ENCODE measurements around the gene LUC7L. TPM values are rescaled to one million over a fixed set of nuclear protein-coding genes. Genes with fewer than 3 reads are reported as not detected.
"Not testable (repeated sequence)": the region's sequence is repeated elsewhere in the genome, so short reads cannot be mapped to it uniquely, and the experiment has no call there.

Gene LUC7L
- total RNA-seq, 1 experiment from 2014 or later: 79.3 TPM

GRCh38 chr16:229731-230281 is 557 bp upstream of the LUC7L start:
- Mint-ChIP-seq H3K36me3 (ENCODE audit: insufficient read depth, unreplicated experiment) (peaks cover 58% of the 10 kb centered on the region), H3K9me3 (ENCODE audit: low read depth, unreplicated experiment) (no peaks in the 10 kb centered on the region), H3K27ac (ENCODE audit: unreplicated experiment) (peak overlapping the region; percentile 87), H3K4me1 (ENCODE audit: low read depth, unreplicated experiment) (peaks cover 10% of the 10 kb centered on the region), H3K4me3 (ENCODE audit: low read depth, unreplicated experiment) (peak overlapping the region; percentile 94), H3K27me3 (ENCODE audit: unreplicated experiment) (no peaks in the 10 kb centered on the region)
- intact Hi-C loops (cut with micrococcal nuclease; ENCODE audit: unreplicated experiment): no loop called here
- TF ChIP-seq CTCF (IDR thresholded peaks at IDR 0.05; ENCODE audit: unreplicated experiment): no peak
- no TSS peak for BruUV-seq (replicated peaks)
- peak; percentile 9 for DNase-seq
- CTCF ChIA-PET: interaction anchor here (0.9 to 2.1 kb wide), 4 partner anchors 13 to 152 kb away, joined by 3 to 14 read pairs (median 5); partner anchors contain the start of gene AXIN1

- intact Hi-C loops (cut with micrococcal nuclease; ENCODE audit: unreplicated experiment): no loop called here
- DNase-seq: no peak
- CTCF ChIA-PET: interaction anchor here (0.6 to 2.1 kb wide), 6 partner anchors 11 to 270 kb away, joined by 3 to 14 read pairs (median 5); partner anchors contain the start of gene AXIN1
Observed at GRCh38 chr16:228151-228851, 948 bp downstream of the LUC7L start.

GRCh38 chr16:220021-220420 is 9.2 kb downstream of the LUC7L start:
- no TSS peak for BruUV-seq (replicated peaks)
- TF ChIP-seq CTCF (IDR thresholded peaks at IDR 0.05; ENCODE audit: unreplicated experiment): no peak
- Mint-ChIP-seq H3K4me3 (ENCODE audit: low read depth, unreplicated experiment) (no peak overlapping the region), H3K36me3 (ENCODE audit: insufficient read depth, unreplicated experiment) (peaks cover 88% of the 10 kb centered on the region), H3K4me1 (ENCODE audit: low read depth, unreplicated experiment) (peaks cover 9% of the 10 kb centered on the region), H3K9me3 (ENCODE audit: low read depth, unreplicated experiment) (no peaks in the 10 kb centered on the region), H3K27me3 (ENCODE audit: unreplicated experiment) (no peaks in the 10 kb centered on the region), H3K27ac (ENCODE audit: unreplicated experiment) (no peak overlapping the region)
- DNase-seq: no peak
- CTCF ChIA-PET: no interaction called here
- intact Hi-C loops (cut with micrococcal nuclease; ENCODE audit: unreplicated experiment): no loop called here

More at GRCh38 chr16:228151-228851, 948 bp downstream of the LUC7L start:
- Mint-ChIP-seq H3K36me3 (ENCODE audit: insufficient read depth, unreplicated experiment) (peaks cover 62% of the 10 kb centered on the region), H3K9me3 (ENCODE audit: low read depth, unreplicated experiment) (no peaks in the 10 kb centered on the region), H3K27me3 (ENCODE audit: unreplicated experiment) (no peaks in the 10 kb centered on the region), H3K4me3 (ENCODE audit: low read depth, unreplicated experiment) (peak overlapping the region; percentile 94), H3K27ac (ENCODE audit: unreplicated experiment) (peak overlapping the region; percentile 87), H3K4me1 (ENCODE audit: low read depth, unreplicated experiment) (peaks cover 10% of the 10 kb centered on the region)
- TF ChIP-seq CTCF (IDR thresholded peaks at IDR 0.05; ENCODE audit: unreplicated experiment): no peak
- BruUV-seq (replicated peaks): no TSS peak

GRCh38 chr16:212999-213398 is 16.2 kb downstream of the LUC7L start:
- intact Hi-C loops (cut with micrococcal nuclease; ENCODE audit: unreplicated experiment): no loop called here
- no peak for DNase-seq
- Mint-ChIP-seq H3K27me3 (ENCODE audit: unreplicated experiment) (no peaks in the 10 kb centered on the region), H3K4me1 (ENCODE audit: low read depth, unreplicated experiment) (no peaks in the 10 kb centered on the region), H3K4me3 (ENCODE audit: low read depth, unreplicated experiment) (no peak overlapping the region), H3K27ac (ENCODE audit: unreplicated experiment) (no peak overlapping the region), H3K9me3 (ENCODE audit: low read depth, unreplicated experiment) (no peaks in the 10 kb centered on the region), H3K36me3 (ENCODE audit: insufficient read depth, unreplicated experiment) (peaks cover 46% of the 10 kb centered on the region)
- no peak for TF ChIP-seq CTCF (IDR thresholded peaks at IDR 0.05; ENCODE audit: unreplicated experiment)
- CTCF ChIA-PET: no interaction called here
- no TSS peak for BruUV-seq (replicated peaks)

- CTCF ChIA-PET; H3K9me3 Mint-ChIP-seq (ENCODE audit: low read depth, unreplicated experiment); H3K4me3 Mint-ChIP-seq (ENCODE audit: low read depth, unreplicated experiment); H3K27ac Mint-ChIP-seq (ENCODE audit: unreplicated experiment); H3K4me1 Mint-ChIP-seq (ENCODE audit: low read depth, unreplicated experiment); H3K27me3 Mint-ChIP-seq (ENCODE audit: unreplicated experiment); DNase-seq; intact Hi-C loops (cut with micrococcal nuclease; ENCODE audit: unreplicated experiment); BruUV-seq (replicated peaks): not testable (repeated sequence)
- peaks cover 48% of the 10 kb centered on the region for H3K36me3 Mint-ChIP-seq (ENCODE audit: insufficient read depth, unreplicated experiment)
Observed at GRCh38 chr16:211631-212180, 17.5 kb downstream of the LUC7L start.

GRCh38 chr16:209359-209758 is 19.9 kb downstream of the LUC7L start:
- peaks cover 49% of the 10 kb centered on the region for H3K36me3 Mint-ChIP-seq (ENCODE audit: insufficient read depth, unreplicated experiment)
- H3K9me3 Mint-ChIP-seq (ENCODE audit: low read depth, unreplicated experiment); H3K4me1 Mint-ChIP-seq (ENCODE audit: low read depth, unreplicated experiment); H3K27me3 Mint-ChIP-seq (ENCODE audit: unreplicated experiment); BruUV-seq (replicated peaks); intact Hi-C loops (cut with micrococcal nuclease; ENCODE audit: unreplicated experiment); H3K4me3 Mint-ChIP-seq (ENCODE audit: low read depth, unreplicated experiment); H3K27ac Mint-ChIP-seq (ENCODE audit: unreplicated experiment); DNase-seq: not testable (repeated sequence)
- CTCF ChIA-PET: interaction anchor here (0.6 kb wide), 1 partner anchor 31 kb away, joined by 3 read pairs; no protein-coding TSS in a partner anchor

Data from Calu3 (cell line).